ENCODE results near the gene ZNF845.
A peak's percentile ranks its signal among the peaks of the same experiment; 100 is the strongest.

The ZNF845 gene

DNA sequence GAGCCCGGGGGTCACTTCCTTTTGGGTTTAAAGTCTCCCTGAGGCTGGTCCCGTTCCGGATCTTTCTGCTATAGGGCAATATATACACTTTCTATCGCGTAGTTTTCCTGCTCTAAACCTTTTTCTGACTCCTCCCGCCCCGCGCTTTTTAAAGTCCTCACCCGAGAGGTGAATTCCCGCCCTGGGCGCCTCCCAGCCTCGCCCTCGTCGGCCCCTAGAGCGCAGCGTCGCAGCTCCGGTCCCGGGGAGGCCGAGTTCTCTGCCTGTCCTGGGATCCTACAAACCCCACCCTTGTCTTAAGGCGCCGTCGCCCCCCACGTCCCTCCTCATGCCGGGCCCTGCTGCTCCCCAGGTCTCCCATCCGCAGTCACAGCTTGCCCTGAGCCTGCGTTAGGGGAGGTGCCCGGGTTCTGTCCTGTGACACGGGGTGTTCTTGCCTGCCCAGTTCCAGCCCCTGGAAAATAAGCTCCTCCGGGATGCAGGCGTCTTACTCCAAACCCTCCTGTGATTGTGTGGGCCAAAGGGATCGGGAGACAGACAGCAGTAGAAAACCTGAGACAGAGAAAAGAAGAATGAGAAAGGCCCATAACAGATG lies 32.4 kb downstream of the ZNF845 start:
- intact Hi-C loops (cut with DNase I; ENCODE audit: low total_unique reads), result loop anchor here (2.0 kb wide), 1 partner anchor 29 kb away; the partner anchor contains the start of gene ZNF765
- TF ChIP-seq, protein P1, sequence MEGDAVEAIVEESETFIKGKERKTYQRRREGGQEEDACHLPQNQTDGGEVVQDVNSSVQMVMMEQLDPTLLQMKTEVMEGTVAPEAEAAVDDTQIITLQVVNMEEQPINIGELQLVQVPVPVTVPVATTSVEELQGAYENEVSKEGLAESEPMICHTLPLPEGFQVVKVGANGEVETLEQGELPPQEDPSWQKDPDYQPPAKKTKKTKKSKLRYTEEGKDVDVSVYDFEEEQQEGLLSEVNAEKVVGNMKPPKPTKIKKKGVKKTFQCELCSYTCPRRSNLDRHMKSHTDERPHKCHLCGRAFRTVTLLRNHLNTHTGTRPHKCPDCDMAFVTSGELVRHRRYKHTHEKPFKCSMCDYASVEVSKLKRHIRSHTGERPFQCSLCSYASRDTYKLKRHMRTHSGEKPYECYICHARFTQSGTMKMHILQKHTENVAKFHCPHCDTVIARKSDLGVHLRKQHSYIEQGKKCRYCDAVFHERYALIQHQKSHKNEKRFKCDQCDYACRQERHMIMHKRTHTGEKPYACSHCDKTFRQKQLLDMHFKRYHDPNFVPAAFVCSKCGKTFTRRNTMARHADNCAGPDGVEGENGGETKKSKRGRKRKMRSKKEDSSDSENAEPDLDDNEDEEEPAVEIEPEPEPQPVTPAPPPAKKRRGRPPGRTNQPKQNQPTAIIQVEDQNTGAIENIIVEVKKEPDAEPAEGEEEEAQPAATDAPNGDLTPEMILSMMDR (IDR thresholded peaks at IDR 0.05), result no peak
- peak overlapping the region; percentile 68 to 77 for H3K4me3 ChIP-seq
- DNase-seq, result no peak
- peak overlapping the region; percentile 80 to 83 for H3K27ac ChIP-seq
- peaks cover 0 to 13% (median 1%) of the 10 kb centered on the region in 4 donors for H3K4me1 ChIP-seq
- no peaks in the 10 kb centered on the region for H3K36me3 ChIP-seq
- H3K9me3 ChIP-seq, result no peaks in the 10 kb centered on the region
- no peaks in the 10 kb centered on the region for H3K27me3 ChIP-seq

DNA sequence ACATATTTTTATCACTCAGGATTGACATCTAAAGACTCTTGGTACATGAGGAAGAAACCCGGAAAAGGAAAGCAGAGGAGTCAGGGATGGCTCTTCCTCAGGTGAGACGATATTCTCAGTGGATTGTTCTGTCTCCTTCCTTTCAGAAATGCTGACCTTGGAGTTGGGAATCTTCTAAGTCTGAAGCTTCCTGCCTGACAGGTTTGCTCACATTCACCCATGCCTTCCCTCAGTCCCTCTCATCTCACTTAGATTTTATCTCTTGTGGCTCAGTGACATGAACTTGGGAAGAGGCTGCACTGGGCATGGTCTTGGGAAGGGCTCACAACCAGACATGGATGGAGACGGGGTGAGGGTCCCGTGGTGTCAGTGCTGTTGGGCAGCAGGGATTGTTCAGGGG lies 38.6 kb downstream of the ZNF845 start:
- H3K9me3 ChIP-seq, result no peaks in the 10 kb centered on the region
- H3K4me1 ChIP-seq, result no peaks in the 10 kb centered on the region
- no peak overlapping the region for H3K27ac ChIP-seq
- no peaks in the 10 kb centered on the region for H3K27me3 ChIP-seq
- H3K4me3 ChIP-seq, result no peak overlapping the region
- DNase-seq, result no peak
- TF ChIP-seq, protein P1 (IDR thresholded peaks at IDR 0.05), result no peak
- intact Hi-C loops (cut with DNase I; ENCODE audit: low total_unique reads), result no loop called here
- peaks cover 43 to 44% (median 43%) of the 10 kb centered on the region in 3 donors for H3K36me3 ChIP-seq

DNA sequence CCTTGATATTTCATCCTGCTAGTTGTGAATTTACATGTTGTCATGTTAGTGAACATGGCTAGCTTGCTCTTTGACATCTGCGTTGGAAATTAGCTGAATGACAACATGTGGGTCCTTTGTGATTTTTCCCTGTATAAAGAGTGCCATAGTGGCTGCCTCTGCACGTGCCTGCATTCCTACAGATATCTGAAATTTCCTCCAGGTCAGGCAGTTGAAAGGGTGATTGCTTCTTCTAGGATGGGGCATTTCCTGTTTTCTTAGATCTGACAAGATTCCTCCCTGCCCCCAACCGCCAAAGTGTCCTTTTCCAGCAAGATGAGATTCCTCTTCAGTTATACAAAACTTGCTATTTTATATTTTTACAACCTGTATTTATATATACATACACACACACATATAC lies 40.7 kb downstream of the ZNF845 start:
- Histone ChIP-seq H3K4me1 (no peaks in the 10 kb centered on the region), H3K4me3 (no peak overlapping the region), H3K27me3 (no peaks in the 10 kb centered on the region), H3K9me3 (no peaks in the 10 kb centered on the region), H3K36me3 (peaks cover 64 to 65% (median 64%) of the 10 kb centered on the region in 3 donors), H3K27ac (no peak overlapping the region)
- TF ChIP-seq, protein P1 (IDR thresholded peaks at IDR 0.05), result no peak
- intact Hi-C loops (cut with DNase I; ENCODE audit: low total_unique reads), result no loop called here
- no peak for DNase-seq

DNA sequence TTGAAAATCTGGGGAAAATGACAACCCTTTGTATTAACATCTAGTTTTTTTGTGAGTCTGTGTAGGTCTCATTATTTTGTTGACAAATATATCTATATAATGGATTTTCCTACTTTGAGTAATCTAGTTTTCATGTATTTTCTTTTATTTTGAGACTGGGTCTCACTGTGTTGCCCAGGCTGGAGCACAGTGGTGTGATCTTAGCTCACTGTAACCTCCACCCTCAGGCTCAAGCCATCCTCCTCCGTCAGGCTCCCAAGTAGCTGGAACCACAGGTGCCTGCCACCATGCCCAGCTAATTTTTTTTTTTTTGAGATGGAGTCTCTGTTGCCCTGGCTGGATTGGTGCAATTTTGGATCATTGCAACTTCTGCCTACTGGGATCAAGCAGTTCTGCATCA lies 41.2 kb downstream of the ZNF845 start:
- TF ChIP-seq, protein P1 (IDR thresholded peaks at IDR 0.05), result no peak
- H3K36me3 ChIP-seq, result peaks cover 68 to 70% (median 69%) of the 10 kb centered on the region in 3 donors
- peaks cover 0 to 4% (median 0%) of the 10 kb centered on the region in 3 donors for H3K9me3 ChIP-seq
- no peak overlapping the region for H3K4me3 ChIP-seq
- intact Hi-C loops (cut with DNase I; ENCODE audit: low total_unique reads), result no loop called here
- H3K4me1 ChIP-seq, result no peaks in the 10 kb centered on the region
- no peak overlapping the region for H3K27ac ChIP-seq
- no peak for DNase-seq
- H3K27me3 ChIP-seq, result no peaks in the 10 kb centered on the region

DNA sequence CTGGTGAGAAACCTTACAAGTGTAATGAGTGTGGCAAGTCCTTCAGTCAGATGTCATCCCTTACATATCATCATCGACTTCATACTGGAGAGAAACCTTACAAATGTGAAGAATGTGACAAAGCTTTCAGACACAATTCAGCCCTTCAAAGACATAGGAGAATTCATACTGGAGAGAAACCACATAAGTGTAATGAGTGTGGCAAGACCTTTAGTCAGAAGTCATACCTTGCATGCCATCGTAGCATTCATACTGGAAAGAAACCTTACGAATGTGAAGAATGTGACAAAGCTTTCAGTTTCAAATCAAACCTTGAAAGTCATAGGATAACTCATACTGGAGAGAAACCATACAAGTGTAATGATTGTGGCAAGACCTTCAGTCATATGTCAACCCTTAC lies 47.8 kb downstream of the ZNF845 start:
- Histone ChIP-seq H3K27ac (no peak overlapping the region), H3K27me3 (no peaks in the 10 kb centered on the region), H3K36me3 (peaks cover 68 to 94% (median 90%) of the 10 kb centered on the region in 3 donors), H3K4me3 (no peak overlapping the region), H3K9me3 (peaks cover 0 to 47% (median 16%) of the 10 kb centered on the region in 3 donors), H3K4me1 (no peaks in the 10 kb centered on the region)
- intact Hi-C loops (cut with DNase I; ENCODE audit: low total_unique reads), result loop anchor here (10.0 kb wide), 1 partner anchor 47 kb away; the partner anchor contains the start of gene ZNF845
- DNase-seq, result no peak
- TF ChIP-seq, protein P1 (IDR thresholded peaks at IDR 0.05), result no peak
